Measurements from ENCODE around the gene POLR1E. TPM values are rescaled to one million over a fixed set of nuclear protein-coding genes. Genes with fewer than 3 reads are reported as not detected.
"Not testable (repeated sequence)": the region's sequence is repeated elsewhere in the genome, so short reads cannot be mapped to it uniquely, and the experiment has no call there.

POLR1E gene
- polyA plus RNA-seq, 3 donors from 2014 or later = 12.1 to 19.3 (median 16.7) TPM

GRCh38 chr9:37514415-37514814 is 28.7 kb downstream of the POLR1E start:
- H3K4me3 Mint-ChIP-seq, DNase-seq, H3K9me3 Mint-ChIP-seq: not testable (repeated sequence)
- peaks cover 0 to 19% (median 15%) of the 10 kb centered on the region in 3 donors for H3K36me3 Mint-ChIP-seq
- H3K27me3 Mint-ChIP-seq (ENCODE audit: low read depth in 3 of 3) = peaks cover 7 to 14% (median 9%) of the 10 kb centered on the region in 3 donors
- peak overlapping the region in 1 of 6 donors; percentile 60 for H3K27ac Mint-ChIP-seq
- H3K4me1 Mint-ChIP-seq = peaks cover 31 to 39% of the 10 kb centered on the region in 2 donors

- Mint-ChIP-seq H3K4me3 (no peak overlapping the region), H3K9me3 (no peaks in the 10 kb centered on the region), H3K36me3 (peaks cover 0 to 19% (median 15%) of the 10 kb centered on the region in 3 donors), H3K27me3 (ENCODE audit: low read depth in 3 of 3) (peaks cover 7 to 14% (median 9%) of the 10 kb centered on the region in 3 donors), H3K4me1 (peaks cover 31 to 38% of the 10 kb centered on the region in 2 donors), H3K27ac (peak overlapping the region in 4 of 6 donors; percentile 18 to 45 (median 34))
- DNase-seq = no peak
These were observed 29.3 kb downstream of the POLR1E start for GRCh38 chr9:37514999-37515398.

GRCh38 chr9:37515620-37516258 is 30.0 kb downstream of the POLR1E start:
- H3K36me3 Mint-ChIP-seq = peaks cover 6 to 22% (median 18%) of the 10 kb centered on the region in 3 donors
- no peak overlapping the region for H3K4me3 Mint-ChIP-seq
- peaks cover 32 to 38% of the 10 kb centered on the region in 2 donors for H3K4me1 Mint-ChIP-seq
- peak overlapping the region in 1 of 6 donors; percentile 25 for H3K27ac Mint-ChIP-seq
- H3K9me3 Mint-ChIP-seq = no peaks in the 10 kb centered on the region
- H3K27me3 Mint-ChIP-seq (ENCODE audit: low read depth in 3 of 3) = peaks cover 7 to 14% (median 9%) of the 10 kb centered on the region in 3 donors
- DNase-seq = no peak

- no peak for DNase-seq
- peaks cover 0 to 9% (median 2%) of the 10 kb centered on the region in 3 donors for H3K27me3 Mint-ChIP-seq (ENCODE audit: low read depth in 3 of 3)
- peaks cover 13 to 33% (median 20%) of the 10 kb centered on the region in 3 donors for H3K36me3 Mint-ChIP-seq
- no peaks in the 10 kb centered on the region for H3K9me3 Mint-ChIP-seq
- no peak overlapping the region for H3K27ac Mint-ChIP-seq
- H3K4me1 Mint-ChIP-seq = peaks cover 17 to 20% of the 10 kb centered on the region in 2 donors
- H3K4me3 Mint-ChIP-seq = no peak overlapping the region
These were observed 32.2 kb downstream of the POLR1E start for GRCh38 chr9:37517923-37518322.

GRCh38 chr9:37520641-37521040 is 34.9 kb downstream of the POLR1E start:
- Mint-ChIP-seq H3K36me3 (peaks cover 13 to 33% (median 17%) of the 10 kb centered on the region in 3 donors), H3K27ac (peak overlapping the region in 2 of 6 donors; percentile 34 to 56)

GRCh38 chr9:37521111-37521510 is 35.4 kb downstream of the POLR1E start:
- Mint-ChIP-seq H3K27ac (peak overlapping the region in 1 of 6 donors; percentile 34), H3K36me3 (peaks cover 13 to 33% (median 14%) of the 10 kb centered on the region in 3 donors), H3K4me3 (no peak overlapping the region)

More at GRCh38 chr9:37520641-37521040, 34.9 kb downstream of the POLR1E start:
- peaks cover 0 to 2% of the 10 kb centered on the region in 2 donors for H3K4me1 Mint-ChIP-seq
- H3K27me3 Mint-ChIP-seq (ENCODE audit: low read depth in 3 of 3) = peaks cover 0 to 5% (median 1%) of the 10 kb centered on the region in 3 donors
- H3K4me3 Mint-ChIP-seq = no peak overlapping the region
- no peaks in the 10 kb centered on the region for H3K9me3 Mint-ChIP-seq
- no peak for DNase-seq

GRCh38 chr9:37522971-37523370 is 37.2 kb downstream of the POLR1E start:
- peaks cover 5 to 35% (median 13%) of the 10 kb centered on the region in 3 donors for H3K36me3 Mint-ChIP-seq
- peak overlapping the region in 1 of 6 donors; percentile 14 for H3K27ac Mint-ChIP-seq
- peaks cover 0 to 5% (median 1%) of the 10 kb centered on the region in 3 donors for H3K27me3 Mint-ChIP-seq (ENCODE audit: low read depth in 3 of 3)
- no peak overlapping the region for H3K4me3 Mint-ChIP-seq
- no peak for DNase-seq
- H3K9me3 Mint-ChIP-seq = no peaks in the 10 kb centered on the region
- H3K4me1 Mint-ChIP-seq = peaks cover 0 to 2% of the 10 kb centered on the region in 2 donors

More at GRCh38 chr9:37521111-37521510, 35.4 kb downstream of the POLR1E start:
- Mint-ChIP-seq H3K4me1 (peaks cover 0 to 2% of the 10 kb centered on the region in 2 donors), H3K9me3 (no peaks in the 10 kb centered on the region), H3K27me3 (ENCODE audit: low read depth in 3 of 3) (peaks cover 0 to 5% (median 1%) of the 10 kb centered on the region in 3 donors)
- DNase-seq = no peak

GRCh38 chr9:37523916-37524315 is 38.2 kb downstream of the POLR1E start:
- Mint-ChIP-seq H3K4me1 (peaks cover 0 to 2% of the 10 kb centered on the region in 2 donors), H3K36me3 (peaks cover 5 to 45% (median 13%) of the 10 kb centered on the region in 3 donors), H3K27me3 (ENCODE audit: low read depth in 3 of 3) (peaks cover 0 to 3% (median 1%) of the 10 kb centered on the region in 3 donors), H3K4me3 (no peak overlapping the region), H3K9me3 (no peaks in the 10 kb centered on the region), H3K27ac (peak overlapping the region in 2 of 6 donors; percentile 37 to 43)
- DNase-seq = no peak

GRCh38 chr9:37528652-37529471 is 43.1 kb downstream of the POLR1E start:
- peaks cover 0 to 8% of the 10 kb centered on the region in 2 donors for H3K4me1 Mint-ChIP-seq
- DNase-seq = no peak
- peaks cover 0 to 4% (median 0%) of the 10 kb centered on the region in 3 donors for H3K27me3 Mint-ChIP-seq (ENCODE audit: low read depth in 3 of 3)
- peak overlapping the region in 1 of 6 donors; percentile 36 for H3K27ac Mint-ChIP-seq
- no peak overlapping the region for H3K4me3 Mint-ChIP-seq
- H3K36me3 Mint-ChIP-seq = peaks cover 0 to 27% (median 0%) of the 10 kb centered on the region in 3 donors
- no peaks in the 10 kb centered on the region for H3K9me3 Mint-ChIP-seq

- peaks cover 0 to 3% (median 0%) of the 10 kb centered on the region in 3 donors for H3K27me3 Mint-ChIP-seq (ENCODE audit: low read depth in 3 of 3)
These were observed 46.0 kb downstream of the POLR1E start for GRCh38 chr9:37531699-37532098.

GRCh38 chr9:37534412-37534811 is 48.7 kb downstream of the POLR1E start:
- peaks cover 0 to 7% (median 5%) of the 10 kb centered on the region in 3 donors for H3K36me3 Mint-ChIP-seq
- H3K27ac Mint-ChIP-seq = no peak overlapping the region
- H3K27me3 Mint-ChIP-seq (ENCODE audit: low read depth in 3 of 3) = peaks cover 0 to 3% (median 0%) of the 10 kb centered on the region in 3 donors

More at GRCh38 chr9:37531699-37532098, 46.0 kb downstream of the POLR1E start:
- Mint-ChIP-seq H3K4me1 (peaks cover 0 to 8% of the 10 kb centered on the region in 2 donors), H3K27ac (peak overlapping the region in 4 of 6 donors; percentile 15 to 63 (median 42)), H3K4me3 (peak overlapping the region in 2 of 5 donors; percentile 21), H3K9me3 (no peaks in the 10 kb centered on the region), H3K36me3 (peaks cover 0 to 18% (median 4%) of the 10 kb centered on the region in 3 donors)
- DNase-seq = no peak

GRCh38 chr9:37534901-37535300 is 49.2 kb downstream of the POLR1E start:
- no peak for DNase-seq
- Mint-ChIP-seq H3K9me3 (no peaks in the 10 kb centered on the region), H3K4me3 (no peak overlapping the region), H3K4me1 (peaks cover 0 to 8% of the 10 kb centered on the region in 2 donors), H3K36me3 (peaks cover 0 to 7% (median 5%) of the 10 kb centered on the region in 3 donors), H3K27me3 (ENCODE audit: low read depth in 3 of 3) (peaks cover 0 to 3% (median 0%) of the 10 kb centered on the region in 3 donors), H3K27ac (peak overlapping the region in 1 of 6 donors; percentile 59)

More at GRCh38 chr9:37534412-37534811, 48.7 kb downstream of the POLR1E start:
- Mint-ChIP-seq H3K4me1 (peaks cover 0 to 8% of the 10 kb centered on the region in 2 donors), H3K9me3 (no peaks in the 10 kb centered on the region), H3K4me3 (no peak overlapping the region)
- no peak for DNase-seq

GRCh38 chr9:37538099-37538498 is 52.4 kb downstream of the POLR1E start:
- Mint-ChIP-seq H3K36me3 (peaks cover 0 to 7% (median 5%) of the 10 kb centered on the region in 3 donors), H3K9me3 (no peaks in the 10 kb centered on the region), H3K4me3 (no peak overlapping the region), H3K27ac (no peak overlapping the region), H3K4me1 (no peaks in the 10 kb centered on the region), H3K27me3 (ENCODE audit: low read depth in 3 of 3) (no peaks in the 10 kb centered on the region)
- DNase-seq = no peak

Measured in immature natural killer cell (primary cell).